Activated naive CD8-positive, alpha-beta T cell (primary cell): ENCODE data around the gene TAF11L3.
"Not testable (repeated sequence)": the region's sequence is repeated elsewhere in the genome, so short reads cannot be mapped to it uniquely, and the experiment has no call there.

ENCODE experiments used
- H3K27ac Mint-ChIP-seq: one replicate; pipeline ENCODE4 v1.8.0; 2021; ENCODE audit warnings: mixed read lengths
- H3K27me3 Mint-ChIP-seq: one replicate; pipeline ENCODE4 v1.8.0; 2021; ENCODE audit warnings: mixed read lengths
- H3K36me3 Mint-ChIP-seq: one replicate; pipeline ENCODE4 v1.8.0; 2021; ENCODE audit warnings: mixed read lengths
- H3K4me1 Mint-ChIP-seq: one replicate; pipeline ENCODE4 v1.8.0; 2021; ENCODE audit warnings: low read depth, mixed read lengths
- H3K4me3 Mint-ChIP-seq: one replicate; pipeline ENCODE4 v1.8.0; 2021; ENCODE audit warnings: mild to moderate bottlenecking, mixed read lengths
- H3K9me3 Mint-ChIP-seq: one replicate; pipeline ENCODE4 v1.8.0; 2021; ENCODE audit warnings: low read depth, mixed read lengths

Gene TAF11L3

GRCh38 chr5:17518067-17518466, at the start of gene TAF11L3:
TAF11L3 (plus strand) TSS chr5:17518367.
- H3K4me3 Mint-ChIP-seq, H3K27me3 Mint-ChIP-seq, H3K27ac Mint-ChIP-seq, H3K4me1 Mint-ChIP-seq, H3K36me3 Mint-ChIP-seq, H3K9me3 Mint-ChIP-seq: not testable (repeated sequence)

- H3K27ac Mint-ChIP-seq: no peak overlapping the region
- H3K27me3 Mint-ChIP-seq: no peaks in the 10 kb centered on the region
- H3K4me3 Mint-ChIP-seq: no peak overlapping the region
- no peaks in the 10 kb centered on the region for H3K36me3 Mint-ChIP-seq
- H3K4me1 Mint-ChIP-seq: no peaks in the 10 kb centered on the region
- peaks cover 11% of the 10 kb centered on the region for H3K9me3 Mint-ChIP-seq
Measured at GRCh38 chr5:17470064-17470463, 48.1 kb upstream of the TAF11L3 start.

GRCh38 chr5:17475064-17475463, 43.1 kb upstream of the TAF11L3 start:
- not testable (repeated sequence) for H3K9me3 Mint-ChIP-seq, H3K4me3 Mint-ChIP-seq, H3K36me3 Mint-ChIP-seq, H3K4me1 Mint-ChIP-seq, H3K27me3 Mint-ChIP-seq, H3K27ac Mint-ChIP-seq

GRCh38 chr5:17477043-17477442, 41.1 kb upstream of the TAF11L3 start:
- Mint-ChIP-seq H3K27ac (no peak overlapping the region), H3K9me3 (no peaks in the 10 kb centered on the region), H3K27me3 (no peaks in the 10 kb centered on the region), H3K36me3 (no peaks in the 10 kb centered on the region), H3K4me3 (no peak overlapping the region), H3K4me1 (no peaks in the 10 kb centered on the region)

GRCh38 chr5:17477573-17478265, 40.4 kb upstream of the TAF11L3 start:
- H3K4me1 Mint-ChIP-seq: no peaks in the 10 kb centered on the region
- no peaks in the 10 kb centered on the region for H3K27me3 Mint-ChIP-seq
- H3K9me3 Mint-ChIP-seq: no peaks in the 10 kb centered on the region
- H3K36me3 Mint-ChIP-seq: no peaks in the 10 kb centered on the region
- H3K27ac Mint-ChIP-seq: no peak overlapping the region
- no peak overlapping the region for H3K4me3 Mint-ChIP-seq

- no peaks in the 10 kb centered on the region for H3K9me3 Mint-ChIP-seq
- H3K4me1 Mint-ChIP-seq: no peaks in the 10 kb centered on the region
- H3K27me3 Mint-ChIP-seq: no peaks in the 10 kb centered on the region
- H3K36me3 Mint-ChIP-seq: no peaks in the 10 kb centered on the region
- H3K4me3 Mint-ChIP-seq: no peak overlapping the region
- H3K27ac Mint-ChIP-seq: no peak overlapping the region
Measured at GRCh38 chr5:17481378-17481777, 36.8 kb upstream of the TAF11L3 start.

GRCh38 chr5:17482790-17483189, 35.4 kb upstream of the TAF11L3 start:
- Mint-ChIP-seq H3K4me3 (no peak overlapping the region), H3K27ac (no peak overlapping the region), H3K4me1 (no peaks in the 10 kb centered on the region), H3K9me3 (no peaks in the 10 kb centered on the region), H3K27me3 (no peaks in the 10 kb centered on the region), H3K36me3 (no peaks in the 10 kb centered on the region)

GRCh38 chr5:17486464-17487173, 31.5 kb upstream of the TAF11L3 start:
- H3K4me1 Mint-ChIP-seq, H3K4me3 Mint-ChIP-seq, H3K27ac Mint-ChIP-seq, H3K9me3 Mint-ChIP-seq, H3K36me3 Mint-ChIP-seq, H3K27me3 Mint-ChIP-seq: not testable (repeated sequence)

- H3K9me3 Mint-ChIP-seq: no peaks in the 10 kb centered on the region
- no peaks in the 10 kb centered on the region for H3K4me1 Mint-ChIP-seq
- H3K27me3 Mint-ChIP-seq: no peaks in the 10 kb centered on the region
- H3K27ac Mint-ChIP-seq: no peak overlapping the region
- no peaks in the 10 kb centered on the region for H3K36me3 Mint-ChIP-seq
- H3K4me3 Mint-ChIP-seq: no peak overlapping the region
Measured at GRCh38 chr5:17487174-17487512, 31.0 kb upstream of the TAF11L3 start.

GRCh38 chr5:17491257-17491656, 26.9 kb upstream of the TAF11L3 start:
- H3K27ac Mint-ChIP-seq, H3K9me3 Mint-ChIP-seq, H3K4me1 Mint-ChIP-seq, H3K36me3 Mint-ChIP-seq, H3K27me3 Mint-ChIP-seq, H3K4me3 Mint-ChIP-seq: not testable (repeated sequence)

- peaks cover 4% of the 10 kb centered on the region for H3K9me3 Mint-ChIP-seq
- no peaks in the 10 kb centered on the region for H3K36me3 Mint-ChIP-seq
- no peaks in the 10 kb centered on the region for H3K4me1 Mint-ChIP-seq
- no peaks in the 10 kb centered on the region for H3K27me3 Mint-ChIP-seq
- H3K4me3 Mint-ChIP-seq: no peak overlapping the region
- no peak overlapping the region for H3K27ac Mint-ChIP-seq
Measured at GRCh38 chr5:17492770-17493169, 25.4 kb upstream of the TAF11L3 start.

GRCh38 chr5:17497446-17497845, 20.7 kb upstream of the TAF11L3 start:
- no peak overlapping the region for H3K27ac Mint-ChIP-seq
- H3K36me3 Mint-ChIP-seq: no peaks in the 10 kb centered on the region
- peaks cover 4% of the 10 kb centered on the region for H3K9me3 Mint-ChIP-seq
- no peaks in the 10 kb centered on the region for H3K27me3 Mint-ChIP-seq
- H3K4me1 Mint-ChIP-seq: no peaks in the 10 kb centered on the region
- no peak overlapping the region for H3K4me3 Mint-ChIP-seq

- H3K36me3 Mint-ChIP-seq, H3K9me3 Mint-ChIP-seq, H3K4me1 Mint-ChIP-seq, H3K27ac Mint-ChIP-seq, H3K27me3 Mint-ChIP-seq, H3K4me3 Mint-ChIP-seq: not testable (repeated sequence)
Measured at GRCh38 chr5:17497931-17498330, 20.2 kb upstream of the TAF11L3 start, which contains the start of gene TAF11L2. TAF11L2 (plus strand) TSS chr5:17498231.

GRCh38 chr5:17511775-17512325, 6.3 kb upstream of the TAF11L3 start:
- H3K36me3 Mint-ChIP-seq: no peaks in the 10 kb centered on the region
- no peaks in the 10 kb centered on the region for H3K4me1 Mint-ChIP-seq
- no peaks in the 10 kb centered on the region for H3K9me3 Mint-ChIP-seq
- no peaks in the 10 kb centered on the region for H3K27me3 Mint-ChIP-seq
- no peak overlapping the region for H3K27ac Mint-ChIP-seq
- H3K4me3 Mint-ChIP-seq: no peak overlapping the region

GRCh38 chr5:17517526-17517925, 641 bp upstream of the TAF11L3 start:
- H3K27me3 Mint-ChIP-seq, H3K4me1 Mint-ChIP-seq, H3K36me3 Mint-ChIP-seq, H3K9me3 Mint-ChIP-seq, H3K27ac Mint-ChIP-seq, H3K4me3 Mint-ChIP-seq: not testable (repeated sequence)

GRCh38 chr5:17519508-17519907, 1.3 kb downstream of the TAF11L3 start:
- H3K27me3 Mint-ChIP-seq, H3K27ac Mint-ChIP-seq, H3K9me3 Mint-ChIP-seq, H3K4me1 Mint-ChIP-seq, H3K36me3 Mint-ChIP-seq, H3K4me3 Mint-ChIP-seq: not testable (repeated sequence)
